Fibroblast of lung (primary cell): ENCODE results near the gene PDE9A. TPM values are rescaled to one million over a fixed set of nuclear protein-coding genes. Genes with fewer than 3 reads are reported as not detected.

Source experiments
- DNase-seq, 2 donors: peaks; one replicate each; pipeline versions ENCODE4 v3.0.0 to v3.0.0-alpha.2; 2010; ENCODE audit warnings: low read depth in 2 of 2
- H2AFZ ChIP-seq: 2 replicates; pipeline ENCODE4 v1.5.1; 2012; ENCODE audit warnings: low read length, control low read depth, inconsistent platforms
- H3K27ac ChIP-seq: 2 replicates; pipeline ENCODE4 v1.5.1; 2011; ENCODE audit warnings: low read length, control low read depth; ENCODE audit not compliant: insufficient read depth
- H3K27me3 ChIP-seq: 2 replicates; pipeline ENCODE4 v1.5.1; 2011; ENCODE audit warnings: mild to moderate bottlenecking, low read length; ENCODE audit not compliant: control insufficient read depth, insufficient read depth
- H3K36me3 ChIP-seq: 2 replicates; pipeline ENCODE4 v1.5.1; 2011; ENCODE audit warnings: low read length; ENCODE audit not compliant: control insufficient read depth, insufficient read depth
- H3K4me1 ChIP-seq: 2 replicates; pipeline ENCODE4 v1.5.1; 2011; ENCODE audit warnings: low read length; ENCODE audit not compliant: control insufficient read depth, insufficient read depth; ENCODE audit errors: extremely low read depth
- H3K4me2 ChIP-seq: 2 replicates; pipeline ENCODE4 v1.5.1; 2011; ENCODE audit warnings: low read length, control low read depth; ENCODE audit not compliant: insufficient read depth; ENCODE audit errors: extremely low read depth
- H3K4me3 ChIP-seq, 4 experiments: fragments of 200-600 bp in 1 of 4; sonication (generic) in 1 of 4; replicated peaks in 1 of 4; 2 replicates each; pipeline ENCODE4 v1.5.1; 2011 to 2016; ENCODE audit warnings: low read length in 4 of 4, low read depth in 3 of 4, mild to moderate bottlenecking in 3 of 4, control low read depth in 2 of 4, inconsistent platforms in 1 of 4, mixed read lengths in 1 of 4; ENCODE audit not compliant: insufficient read depth in 1 of 4; ENCODE audit errors: control extremely low read depth in 1 of 4
- H3K79me2 ChIP-seq: 2 replicates; pipeline ENCODE4 v1.5.1; 2012; ENCODE audit warnings: mild to moderate bottlenecking, low read length, inconsistent platforms; ENCODE audit not compliant: control insufficient read depth, insufficient read depth
- H3K9ac ChIP-seq: 2 replicates; pipeline ENCODE4 v1.5.1; 2011; ENCODE audit warnings: mild to moderate bottlenecking, low read length, control low read depth; ENCODE audit not compliant: insufficient read depth
- H3K9me3 ChIP-seq: 2 replicates; pipeline ENCODE4 v1.5.1; 2012; ENCODE audit warnings: low read depth, low read length; ENCODE audit not compliant: control insufficient read depth, insufficient read depth
- H4K20me1 ChIP-seq: 2 replicates; pipeline ENCODE4 v1.5.1; 2011; ENCODE audit warnings: low read length; ENCODE audit not compliant: control insufficient read depth, insufficient read depth; ENCODE audit errors: extremely low read depth
- EZH2 ChIP-seq: IDR thresholded peaks from 2 replicates; pipeline ENCODE4 v1.5.1; 2012; ENCODE audit warnings: low read length, control low read depth, mild to moderate bottlenecking; ENCODE audit errors: missing control alignments
- polyA plus RNA-seq, 2 donors: library from polyadenylated mRNA; depleted of rRNA in 1 of 2; stranded (reverse) in 1 of 2; unstranded in 1 of 2; fragments of >200 nt; gene quantifications; 2 replicates each; pipeline ENCODE4 v1.2.1, GENCODE V29; 2011 to 2012; ENCODE audit warnings: missing spikeins in 1 of 2
- total RNA-seq: library from RNA; depleted of rRNA; stranded (reverse); fragments of >200 nt; gene quantifications from 2 replicates; pipeline ENCODE4 v1.2.1, GENCODE V29; 2014
- TF ChIP-seq, protein P1 (sequence below), 2 donors: IDR thresholded peaks in 1 of 2; conservative IDR thresholded peaks in 1 of 2; 1 replicate in 1 of 2; 2 replicates in 1 of 2; pipeline ENCODE4 v1.5.1; 2011 to 2012; ENCODE audit warnings: low read length in 2 of 2, control low read depth in 1 of 2, inconsistent platforms in 1 of 2, low read depth in 1 of 2, mild to moderate bottlenecking in 1 of 2

The PDE9A gene
- total and polyA plus RNA-seq, 2 donors (not counting 1 experiment from before 2014, with no cell fraction given): 1.8 to 4.4 TPM

GRCh38 chr21:42761776-42762335 lies 108.4 kb downstream of the PDE9A start:
- Histone ChIP-seq H3K27me3 (no peaks in the 10 kb centered on the region), H3K4me3 (no peak overlapping the region), H3K4me1 (no peaks in the 10 kb centered on the region), H4K20me1 (no peaks in the 10 kb centered on the region), H3K9ac (no peak overlapping the region), H3K9me3 (no peaks in the 10 kb centered on the region), H3K79me2 (no peaks in the 10 kb centered on the region), H3K27ac (no peak overlapping the region), H2AFZ (no peak overlapping the region), H3K36me3 (no peaks in the 10 kb centered on the region), H3K4me2 (no peak overlapping the region)
- TF ChIP-seq, protein P1, sequence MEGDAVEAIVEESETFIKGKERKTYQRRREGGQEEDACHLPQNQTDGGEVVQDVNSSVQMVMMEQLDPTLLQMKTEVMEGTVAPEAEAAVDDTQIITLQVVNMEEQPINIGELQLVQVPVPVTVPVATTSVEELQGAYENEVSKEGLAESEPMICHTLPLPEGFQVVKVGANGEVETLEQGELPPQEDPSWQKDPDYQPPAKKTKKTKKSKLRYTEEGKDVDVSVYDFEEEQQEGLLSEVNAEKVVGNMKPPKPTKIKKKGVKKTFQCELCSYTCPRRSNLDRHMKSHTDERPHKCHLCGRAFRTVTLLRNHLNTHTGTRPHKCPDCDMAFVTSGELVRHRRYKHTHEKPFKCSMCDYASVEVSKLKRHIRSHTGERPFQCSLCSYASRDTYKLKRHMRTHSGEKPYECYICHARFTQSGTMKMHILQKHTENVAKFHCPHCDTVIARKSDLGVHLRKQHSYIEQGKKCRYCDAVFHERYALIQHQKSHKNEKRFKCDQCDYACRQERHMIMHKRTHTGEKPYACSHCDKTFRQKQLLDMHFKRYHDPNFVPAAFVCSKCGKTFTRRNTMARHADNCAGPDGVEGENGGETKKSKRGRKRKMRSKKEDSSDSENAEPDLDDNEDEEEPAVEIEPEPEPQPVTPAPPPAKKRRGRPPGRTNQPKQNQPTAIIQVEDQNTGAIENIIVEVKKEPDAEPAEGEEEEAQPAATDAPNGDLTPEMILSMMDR (conservative IDR thresholded peaks at IDR 0.05 in 1 of 2, IDR thresholded peaks at IDR 0.05 in 1 of 2; ENCODE audit: low read depth in 1 of 2, low read length in 2 of 2): no peak
- no peak for TF ChIP-seq EZH2
- DNase-seq: no peak

DNA sequence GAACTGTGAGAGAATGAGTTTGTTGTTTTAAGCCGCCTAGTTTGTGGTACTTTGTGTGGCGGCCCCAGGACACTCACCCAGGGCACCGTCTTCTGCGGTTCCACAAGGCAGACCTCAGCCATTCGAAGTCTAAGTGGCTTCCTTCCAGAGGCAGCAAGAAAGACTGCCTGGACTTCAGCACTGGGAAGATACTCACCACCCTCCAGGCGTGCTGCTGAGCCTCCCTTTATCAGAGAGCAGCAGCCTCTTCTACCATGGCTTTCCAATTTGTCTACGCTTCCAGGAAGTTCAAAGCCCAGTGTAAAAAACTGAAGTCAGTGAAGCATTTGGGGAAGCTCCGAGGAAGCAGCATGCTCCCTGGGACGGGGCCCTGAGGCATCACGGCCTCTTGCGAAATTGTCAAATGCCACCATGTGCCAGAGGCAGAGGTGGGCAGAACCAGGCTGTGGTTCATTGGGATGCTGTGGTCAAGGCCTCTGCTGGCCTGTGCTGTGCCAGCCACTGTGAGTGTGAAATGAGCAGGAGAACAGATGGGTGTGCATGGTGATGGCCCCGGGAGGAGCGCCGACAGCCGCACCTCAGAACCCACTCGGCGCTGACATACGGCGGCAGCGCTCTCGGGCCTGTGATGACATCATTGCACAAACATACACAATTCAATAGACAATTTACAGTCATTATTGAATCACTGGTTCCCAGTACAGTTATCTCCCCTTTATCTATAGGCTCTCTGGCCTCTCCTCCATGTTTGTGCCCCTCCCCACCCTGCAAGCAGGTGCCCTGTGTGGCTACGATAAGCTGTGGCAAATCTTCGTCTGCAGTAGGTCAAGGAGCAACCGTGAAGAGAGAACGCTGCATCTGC lies 110.4 kb downstream of the PDE9A start:
- H3K9ac ChIP-seq: no peak overlapping the region
- no peak for DNase-seq
- no peak overlapping the region for H3K27ac ChIP-seq
- no peaks in the 10 kb centered on the region for H3K27me3 ChIP-seq
- H3K4me3 ChIP-seq: no peak overlapping the region
- H3K36me3 ChIP-seq: no peaks in the 10 kb centered on the region
- no peaks in the 10 kb centered on the region for H3K79me2 ChIP-seq
- H3K4me1 ChIP-seq: no peaks in the 10 kb centered on the region
- H4K20me1 ChIP-seq: no peaks in the 10 kb centered on the region
- H2AFZ ChIP-seq: no peak overlapping the region
- H3K4me2 ChIP-seq: no peak overlapping the region
- H3K9me3 ChIP-seq: no peaks in the 10 kb centered on the region
- no peak for TF ChIP-seq EZH2
- TF ChIP-seq, protein P1 (conservative IDR thresholded peaks at IDR 0.05 in 1 of 2, IDR thresholded peaks at IDR 0.05 in 1 of 2; ENCODE audit: low read depth in 1 of 2, low read length in 2 of 2): no peak

GRCh38 chr21:42764443-42764760 lies 111.0 kb downstream of the PDE9A start:
- Histone ChIP-seq H2AFZ (no peak overlapping the region), H3K9ac (no peak overlapping the region), H3K27ac (no peak overlapping the region), H4K20me1 (no peaks in the 10 kb centered on the region), H3K4me2 (no peak overlapping the region), H3K9me3 (no peaks in the 10 kb centered on the region), H3K27me3 (no peaks in the 10 kb centered on the region), H3K4me3 (no peak overlapping the region), H3K79me2 (no peaks in the 10 kb centered on the region), H3K36me3 (no peaks in the 10 kb centered on the region), H3K4me1 (no peaks in the 10 kb centered on the region)
- DNase-seq: no peak
- TF ChIP-seq, protein P1 (conservative IDR thresholded peaks at IDR 0.05 in 1 of 2, IDR thresholded peaks at IDR 0.05 in 1 of 2; ENCODE audit: low read depth in 1 of 2, low read length in 2 of 2): no peak
- no peak for TF ChIP-seq EZH2
